DND-41 (cell line): ENCODE results near the gene THSD4.
A peak's percentile ranks its signal among the peaks of the same experiment; 100 is the strongest.

ENCODE experiments used
- ATAC-seq: fragments of 200-7000 bp; cut with Tn5 transposase; 3 replicates; pipeline ENCODE4 v1.9.1; 2021; ENCODE audit warnings: low read depth; ENCODE audit not compliant: insufficient read depth
- DNase-seq: peaks from one replicate; pipeline ENCODE4 v3.0.0-alpha.2; 2020
- H2AFZ ChIP-seq: 2 replicates; pipeline ENCODE4 v1.6.0; 2012; ENCODE audit warnings: low read depth, low read length
- H3K27ac ChIP-seq: 2 replicates; pipeline ENCODE4 v1.5.1; 2012; ENCODE audit warnings: low read length, inconsistent platforms
- H3K27me3 ChIP-seq: fragments of 200-600 bp; sonication (generic); 2 replicates; pipeline ENCODE4 v1.6.0; 2012; ENCODE audit warnings: low read length, mild to moderate bottlenecking, inconsistent platforms; ENCODE audit not compliant: insufficient read depth, poor library complexity
- H3K36me3 ChIP-seq: 2 replicates; pipeline ENCODE4 v1.5.1; 2012; ENCODE audit warnings: low read length, inconsistent platforms; ENCODE audit not compliant: insufficient read depth
- H3K4me1 ChIP-seq: 2 replicates; pipeline ENCODE4 v1.5.1; 2012; ENCODE audit warnings: mild to moderate bottlenecking, low read length; ENCODE audit not compliant: insufficient read depth
- H3K4me2 ChIP-seq: 2 replicates; pipeline ENCODE4 v1.6.0; 2012; ENCODE audit warnings: mild to moderate bottlenecking, moderate library complexity, low read length, inconsistent platforms; ENCODE audit not compliant: insufficient read depth
- H3K4me3 ChIP-seq, 2 experiments: fragments of 200-600 bp in 1 of 2; shearing (Covaris generic) in 1 of 2; 2 replicates each; pipeline ENCODE4 v1.5.1; 2012 to 2016; ENCODE audit warnings: inconsistent platforms in 2 of 2, low read length in 2 of 2, mild to moderate bottlenecking in 2 of 2, low read depth in 1 of 2, moderate library complexity in 1 of 2
- H3K79me2 ChIP-seq: 2 replicates; pipeline ENCODE4 v1.6.0; 2012; ENCODE audit warnings: low read length, inconsistent platforms; ENCODE audit not compliant: insufficient read depth
- H3K9ac ChIP-seq: 2 replicates; pipeline ENCODE4 v1.6.0; 2012; ENCODE audit warnings: low read depth, mild to moderate bottlenecking, inconsistent platforms, low read length, moderate library complexity
- H3K9me3 ChIP-seq: 2 replicates; pipeline ENCODE4 v1.5.1; 2012; ENCODE audit warnings: low read length, moderate library complexity, mild to moderate bottlenecking, inconsistent platforms; ENCODE audit not compliant: insufficient read depth, severe bottlenecking
- H4K20me1 ChIP-seq: 2 replicates; pipeline ENCODE4 v1.6.0; 2012; ENCODE audit warnings: low read length; ENCODE audit not compliant: insufficient read depth
- EZH2 ChIP-seq: IDR thresholded peaks from 3 replicates; pipeline ENCODE4 v1.6.1; 2012; ENCODE audit warnings: borderline replicate concordance, low read depth, mild to moderate bottlenecking, moderate library complexity, low read length, inconsistent platforms; ENCODE audit not compliant: severe bottlenecking
- TF ChIP-seq, protein P1 (sequence below): IDR thresholded peaks from 2 replicates; pipeline ENCODE4 v1.5.1; 2012; ENCODE audit warnings: borderline replicate concordance, low read length, moderate library complexity, mild to moderate bottlenecking; ENCODE audit not compliant: poor library complexity, severe bottlenecking; ENCODE audit errors: extremely low read depth

The THSD4 gene

GRCh38 chr15:71737761-71738160 lies 622.5 kb downstream of the THSD4 start:
- Histone ChIP-seq H3K4me2 (no peak overlapping the region), H3K27me3 (peaks cover 23% of the 10 kb centered on the region), H3K79me2 (no peaks in the 10 kb centered on the region), H3K27ac (no peak overlapping the region), H3K4me3 (no peak overlapping the region), H3K36me3 (no peaks in the 10 kb centered on the region), H3K9me3 (no peaks in the 10 kb centered on the region), H2AFZ (no peak overlapping the region), H3K4me1 (no peaks in the 10 kb centered on the region), H4K20me1 (no peaks in the 10 kb centered on the region), H3K9ac (no peak overlapping the region)
- DNase-seq: no peak
- TF ChIP-seq, protein P1, sequence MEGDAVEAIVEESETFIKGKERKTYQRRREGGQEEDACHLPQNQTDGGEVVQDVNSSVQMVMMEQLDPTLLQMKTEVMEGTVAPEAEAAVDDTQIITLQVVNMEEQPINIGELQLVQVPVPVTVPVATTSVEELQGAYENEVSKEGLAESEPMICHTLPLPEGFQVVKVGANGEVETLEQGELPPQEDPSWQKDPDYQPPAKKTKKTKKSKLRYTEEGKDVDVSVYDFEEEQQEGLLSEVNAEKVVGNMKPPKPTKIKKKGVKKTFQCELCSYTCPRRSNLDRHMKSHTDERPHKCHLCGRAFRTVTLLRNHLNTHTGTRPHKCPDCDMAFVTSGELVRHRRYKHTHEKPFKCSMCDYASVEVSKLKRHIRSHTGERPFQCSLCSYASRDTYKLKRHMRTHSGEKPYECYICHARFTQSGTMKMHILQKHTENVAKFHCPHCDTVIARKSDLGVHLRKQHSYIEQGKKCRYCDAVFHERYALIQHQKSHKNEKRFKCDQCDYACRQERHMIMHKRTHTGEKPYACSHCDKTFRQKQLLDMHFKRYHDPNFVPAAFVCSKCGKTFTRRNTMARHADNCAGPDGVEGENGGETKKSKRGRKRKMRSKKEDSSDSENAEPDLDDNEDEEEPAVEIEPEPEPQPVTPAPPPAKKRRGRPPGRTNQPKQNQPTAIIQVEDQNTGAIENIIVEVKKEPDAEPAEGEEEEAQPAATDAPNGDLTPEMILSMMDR: no peak
- no peak for TF ChIP-seq EZH2
- ATAC-seq: no peak

- DNase-seq (no peak), ATAC-seq (no peak)
- Histone ChIP-seq H3K4me1 (no peaks in the 10 kb centered on the region), H3K4me3 (no peak overlapping the region), H2AFZ (no peak overlapping the region), H3K36me3 (no peaks in the 10 kb centered on the region), H3K27me3 (peaks cover 23% of the 10 kb centered on the region), H3K27ac (no peak overlapping the region), H4K20me1 (no peaks in the 10 kb centered on the region), H3K4me2 (no peak overlapping the region), H3K79me2 (no peaks in the 10 kb centered on the region), H3K9me3 (no peaks in the 10 kb centered on the region), H3K9ac (no peak overlapping the region)
- TF ChIP-seq EZH2: no peak
- TF ChIP-seq, protein P1: no peak
Observed at GRCh38 chr15:71739355-71739754, 624.1 kb downstream of the THSD4 start.

- H3K36me3 ChIP-seq: no peaks in the 10 kb centered on the region
- no peaks in the 10 kb centered on the region for H3K9me3 ChIP-seq
- H3K4me2 ChIP-seq: no peak overlapping the region
- H3K79me2 ChIP-seq: no peaks in the 10 kb centered on the region
- no peak overlapping the region for H3K4me3 ChIP-seq
- H3K27me3 ChIP-seq: peaks cover 22% of the 10 kb centered on the region
- no peak overlapping the region for H3K27ac ChIP-seq
- no peak overlapping the region for H2AFZ ChIP-seq
- no peak for ATAC-seq
- no peak overlapping the region for H3K9ac ChIP-seq
- H3K4me1 ChIP-seq: no peaks in the 10 kb centered on the region
- no peak for DNase-seq
- TF ChIP-seq, protein P1: no peak
- TF ChIP-seq EZH2: no peak
- no peaks in the 10 kb centered on the region for H4K20me1 ChIP-seq
Observed at GRCh38 chr15:71742964-71743363, 627.7 kb downstream of the THSD4 start.

- DNase-seq: peak; percentile 49
- H3K9ac ChIP-seq: no peak overlapping the region
- H3K4me2 ChIP-seq: no peak overlapping the region
- ATAC-seq: no peak
- no peaks in the 10 kb centered on the region for H3K4me1 ChIP-seq
- no peaks in the 10 kb centered on the region for H3K79me2 ChIP-seq
- no peaks in the 10 kb centered on the region for H4K20me1 ChIP-seq
- TF ChIP-seq EZH2: no peak
- TF ChIP-seq, protein P1: peak; percentile 70
- H3K36me3 ChIP-seq: no peaks in the 10 kb centered on the region
- no peaks in the 10 kb centered on the region for H3K9me3 ChIP-seq
- H3K27ac ChIP-seq: no peak overlapping the region
- H3K4me3 ChIP-seq: no peak overlapping the region
- H2AFZ ChIP-seq: no peak overlapping the region
- H3K27me3 ChIP-seq: peaks cover 19% of the 10 kb centered on the region
Observed at GRCh38 chr15:71743861-71744382, 628.7 kb downstream of the THSD4 start.
